ENCODE results near the gene ADORA1.
A peak's percentile ranks its signal among the peaks of the same experiment; 100 is the strongest.

The ADORA1 gene

GRCh38 chr1:203124011-203124410 lies 3.5 kb upstream of the ADORA1 start:
- no peak for DNase-seq

GRCh38 chr1:203124546-203125317 lies 2.8 kb upstream of the ADORA1 start:
- no peak for DNase-seq

- no peak for DNase-seq
These were observed 1.2 kb upstream of the ADORA1 start for GRCh38 chr1:203126151-203126865.

GRCh38 chr1:203126866-203127665 lies 460 bp upstream of the ADORA1 start:
- no peak for DNase-seq

- DNase-seq: no peak
These were observed 847 bp downstream of the ADORA1 start for GRCh38 chr1:203128431-203128715.

- DNase-seq: no peak
These were observed 1.4 kb downstream of the ADORA1 start for GRCh38 chr1:203128716-203129500.

GRCh38 chr1:203129501-203130231 lies 2.1 kb downstream of the ADORA1 start:
- no peak for DNase-seq

- no peak for DNase-seq
These were observed 2.9 kb downstream of the ADORA1 start for GRCh38 chr1:203130358-203130985.

GRCh38 chr1:203131548-203132200 lies 4.1 kb downstream of the ADORA1 start:
- no peak for DNase-seq

GRCh38 chr1:203133970-203134725 lies 6.6 kb downstream of the ADORA1 start:
- no peak for DNase-seq

- DNase-seq: no peak
These were observed 8.2 kb downstream of the ADORA1 start for GRCh38 chr1:203135636-203136305.

- no peak for DNase-seq
These were observed 9.0 kb downstream of the ADORA1 start for GRCh38 chr1:203136409-203137042.

GRCh38 chr1:203137324-203137723 lies 9.8 kb downstream of the ADORA1 start:
- no peak for DNase-seq

GRCh38 chr1:203138066-203138465 lies 10.5 kb downstream of the ADORA1 start:
- no peak for DNase-seq

- no peak for DNase-seq
These were observed 12.5 kb downstream of the ADORA1 start for GRCh38 chr1:203139976-203140475.

GRCh38 chr1:203140743-203141520 lies 13.4 kb downstream of the ADORA1 start:
- no peak for DNase-seq

- no peak for DNase-seq
These were observed 14.6 kb downstream of the ADORA1 start for GRCh38 chr1:203142124-203142523.

- peak; percentile 35 for DNase-seq
These were observed 15.3 kb downstream of the ADORA1 start for GRCh38 chr1:203142684-203143408.
